Measurements from ENCODE around the gene CCDC184. TPM values are rescaled to one million over a fixed set of nuclear protein-coding genes. Genes with fewer than 3 reads are reported as not detected.

Gene CCDC184
- total RNA-seq, 1 experiment from 2014 or later: 1.4 TPM

DNA sequence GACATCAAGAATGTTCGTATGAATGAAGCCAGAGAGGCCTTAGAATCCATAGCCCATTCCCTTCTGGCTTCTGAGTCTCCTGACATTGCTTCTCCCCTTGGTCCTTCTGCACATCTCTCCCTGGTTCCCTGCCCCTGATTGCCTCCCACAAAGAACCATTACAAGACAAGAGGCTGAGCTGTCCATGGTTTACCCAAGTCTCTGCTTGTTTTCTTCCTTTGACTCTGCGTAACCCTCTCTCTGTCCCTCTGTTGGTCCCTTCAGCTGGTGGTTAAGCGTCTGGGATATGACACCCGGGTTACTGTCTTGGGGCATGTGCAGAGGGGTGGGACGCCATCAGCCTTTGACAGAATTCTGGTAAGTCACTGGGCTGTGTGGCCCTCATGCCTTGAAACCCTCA, 48.4 kb upstream of the CCDC184 start (continued):
- TF ChIP-seq, protein P1, sequence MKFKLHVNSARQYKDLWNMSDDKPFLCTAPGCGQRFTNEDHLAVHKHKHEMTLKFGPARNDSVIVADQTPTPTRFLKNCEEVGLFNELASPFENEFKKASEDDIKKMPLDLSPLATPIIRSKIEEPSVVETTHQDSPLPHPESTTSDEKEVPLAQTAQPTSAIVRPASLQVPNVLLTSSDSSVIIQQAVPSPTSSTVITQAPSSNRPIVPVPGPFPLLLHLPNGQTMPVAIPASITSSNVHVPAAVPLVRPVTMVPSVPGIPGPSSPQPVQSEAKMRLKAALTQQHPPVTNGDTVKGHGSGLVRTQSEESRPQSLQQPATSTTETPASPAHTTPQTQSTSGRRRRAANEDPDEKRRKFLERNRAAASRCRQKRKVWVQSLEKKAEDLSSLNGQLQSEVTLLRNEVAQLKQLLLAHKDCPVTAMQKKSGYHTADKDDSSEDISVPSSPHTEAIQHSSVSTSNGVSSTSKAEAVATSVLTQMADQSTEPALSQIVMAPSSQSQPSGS (CRISPR knock-in tag; IDR thresholded peaks at IDR 0.05; ENCODE audit: borderline replicate concordance, low read depth): no peak
- TF ChIP-seq CBFB (CRISPR knock-in tag; IDR thresholded peaks at IDR 0.05; ENCODE audit: low read depth) (no peak), SP1 (CRISPR knock-in tag; conservative IDR thresholded peaks at IDR 0.05) (no peak), ELF4 (CRISPR knock-in tag; IDR thresholded peaks at IDR 0.05; ENCODE audit: low read depth) (no peak), JAZF1 (CRISPR knock-in tag; IDR thresholded peaks at IDR 0.05) (no peak), KAT7 (CRISPR knock-in tag; IDR thresholded peaks at IDR 0.05; ENCODE audit: borderline replicate concordance) (no peak), MXD4 (CRISPR knock-in tag; IDR thresholded peaks at IDR 0.05; ENCODE audit: borderline replicate concordance) (no peak)
- TF ChIP-seq, protein P2, sequence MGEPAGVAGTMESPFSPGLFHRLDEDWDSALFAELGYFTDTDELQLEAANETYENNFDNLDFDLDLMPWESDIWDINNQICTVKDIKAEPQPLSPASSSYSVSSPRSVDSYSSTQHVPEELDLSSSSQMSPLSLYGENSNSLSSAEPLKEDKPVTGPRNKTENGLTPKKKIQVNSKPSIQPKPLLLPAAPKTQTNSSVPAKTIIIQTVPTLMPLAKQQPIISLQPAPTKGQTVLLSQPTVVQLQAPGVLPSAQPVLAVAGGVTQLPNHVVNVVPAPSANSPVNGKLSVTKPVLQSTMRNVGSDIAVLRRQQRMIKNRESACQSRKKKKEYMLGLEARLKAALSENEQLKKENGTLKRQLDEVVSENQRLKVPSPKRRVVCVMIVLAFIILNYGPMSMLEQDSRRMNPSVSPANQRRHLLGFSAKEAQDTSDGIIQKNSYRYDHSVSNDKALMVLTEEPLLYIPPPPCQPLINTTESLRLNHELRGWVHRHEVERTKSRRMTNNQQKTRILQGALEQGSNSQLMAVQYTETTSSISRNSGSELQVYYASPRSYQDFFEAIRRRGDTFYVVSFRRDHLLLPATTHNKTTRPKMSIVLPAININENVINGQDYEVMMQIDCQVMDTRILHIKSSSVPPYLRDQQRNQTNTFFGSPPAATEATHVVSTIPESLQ (CRISPR knock-in tag; IDR thresholded peaks at IDR 0.05): no peak
- TF ChIP-seq, protein P3, sequence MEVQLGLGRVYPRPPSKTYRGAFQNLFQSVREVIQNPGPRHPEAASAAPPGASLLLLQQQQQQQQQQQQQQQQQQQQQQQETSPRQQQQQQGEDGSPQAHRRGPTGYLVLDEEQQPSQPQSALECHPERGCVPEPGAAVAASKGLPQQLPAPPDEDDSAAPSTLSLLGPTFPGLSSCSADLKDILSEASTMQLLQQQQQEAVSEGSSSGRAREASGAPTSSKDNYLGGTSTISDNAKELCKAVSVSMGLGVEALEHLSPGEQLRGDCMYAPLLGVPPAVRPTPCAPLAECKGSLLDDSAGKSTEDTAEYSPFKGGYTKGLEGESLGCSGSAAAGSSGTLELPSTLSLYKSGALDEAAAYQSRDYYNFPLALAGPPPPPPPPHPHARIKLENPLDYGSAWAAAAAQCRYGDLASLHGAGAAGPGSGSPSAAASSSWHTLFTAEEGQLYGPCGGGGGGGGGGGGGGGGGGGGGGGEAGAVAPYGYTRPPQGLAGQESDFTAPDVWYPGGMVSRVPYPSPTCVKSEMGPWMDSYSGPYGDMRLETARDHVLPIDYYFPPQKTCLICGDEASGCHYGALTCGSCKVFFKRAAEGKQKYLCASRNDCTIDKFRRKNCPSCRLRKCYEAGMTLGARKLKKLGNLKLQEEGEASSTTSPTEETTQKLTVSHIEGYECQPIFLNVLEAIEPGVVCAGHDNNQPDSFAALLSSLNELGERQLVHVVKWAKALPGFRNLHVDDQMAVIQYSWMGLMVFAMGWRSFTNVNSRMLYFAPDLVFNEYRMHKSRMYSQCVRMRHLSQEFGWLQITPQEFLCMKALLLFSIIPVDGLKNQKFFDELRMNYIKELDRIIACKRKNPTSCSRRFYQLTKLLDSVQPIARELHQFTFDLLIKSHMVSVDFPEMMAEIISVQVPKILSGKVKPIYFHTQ (CRISPR knock-in tag; IDR thresholded peaks at IDR 0.05): no peak

DNA sequence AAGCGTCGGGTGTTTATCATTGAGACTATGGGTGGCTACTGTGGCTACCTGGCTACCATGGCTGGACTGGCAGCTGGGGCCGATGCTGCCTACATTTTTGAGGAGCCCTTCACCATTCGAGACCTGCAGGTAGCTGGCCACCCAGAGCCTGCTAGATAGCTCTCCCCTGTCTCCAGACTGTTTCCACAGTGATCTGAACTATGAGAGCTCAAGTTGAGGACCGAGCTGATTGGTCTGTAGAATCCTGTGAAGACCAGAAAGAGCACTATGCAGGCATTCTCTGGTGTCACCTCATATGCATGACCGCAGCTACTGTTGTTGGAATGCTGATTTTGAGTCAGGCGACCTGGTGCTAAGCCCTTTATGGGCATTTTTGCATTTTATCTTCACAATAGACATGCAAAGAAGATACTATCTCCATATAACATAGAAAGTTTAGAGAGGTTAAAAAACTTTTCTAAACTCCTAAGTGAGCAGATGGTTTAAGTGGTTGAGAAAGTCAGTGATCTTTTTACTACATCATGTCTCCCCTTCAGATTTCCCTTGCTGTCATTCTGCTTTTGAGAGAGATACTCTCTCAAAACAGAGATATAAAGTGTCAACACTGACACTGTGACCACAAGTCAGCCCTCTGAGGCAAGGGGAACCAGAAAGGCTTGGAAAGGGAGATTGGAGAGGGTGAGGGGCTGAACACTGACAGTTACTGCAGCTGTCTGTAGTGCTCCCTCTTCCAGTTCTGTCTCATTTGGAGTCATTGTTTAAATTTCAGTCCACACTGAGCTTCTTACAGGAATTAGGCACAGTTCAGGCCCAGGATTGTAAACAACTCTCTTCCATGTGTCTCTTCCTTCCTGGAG, 40.4 kb upstream of the CCDC184 start:
- H3K27me3 Mint-ChIP-seq (ENCODE audit: low read depth): no peaks in the 10 kb centered on the region
- ATAC-seq (peak; percentile 92), DNase-seq (ENCODE audit: low spot score) (peak; percentile 16)
- ChIA-PET POLR2A (interaction anchor here (1.0 to 1.6 kb wide), 3 partner anchors 13 to 40 kb away, joined by 3 to 5 read pairs (median 3); no protein-coding TSS in a partner anchor), CTCF (interaction anchor here (0.7 to 2.5 kb wide), 13 partner anchors 14 to 475 kb away, joined by 3 to 21 read pairs (median 4); partner anchors contain the start of genes ASB8, CCDC184, PFKM and SENP1)
- peak overlapping the region; percentile 29 for H3K4me3 Mint-ChIP-seq
- peak overlapping the region; percentile 95 for H3K27ac Mint-ChIP-seq
- TF ChIP-seq ESRRA (CRISPR knock-in tag; IDR thresholded peaks at IDR 0.05; ENCODE audit: borderline replicate concordance) (no peak), JUN (CRISPR knock-in tag; IDR thresholded peaks at IDR 0.05) (no peak), TEAD1 (CRISPR knock-in tag; IDR thresholded peaks at IDR 0.05) (peak; percentile 74; the same call in 1 of the 2 replicates), FOXP1 (CRISPR knock-in tag; IDR thresholded peaks at IDR 0.05; ENCODE audit: borderline replicate concordance) (no peak), ZNF138 (CRISPR knock-in tag; conservative IDR thresholded peaks at IDR 0.05) (no peak), TCF7 (CRISPR knock-in tag; IDR thresholded peaks at IDR 0.05; ENCODE audit: low read depth) (no peak)
- TF ChIP-seq, protein P4, sequence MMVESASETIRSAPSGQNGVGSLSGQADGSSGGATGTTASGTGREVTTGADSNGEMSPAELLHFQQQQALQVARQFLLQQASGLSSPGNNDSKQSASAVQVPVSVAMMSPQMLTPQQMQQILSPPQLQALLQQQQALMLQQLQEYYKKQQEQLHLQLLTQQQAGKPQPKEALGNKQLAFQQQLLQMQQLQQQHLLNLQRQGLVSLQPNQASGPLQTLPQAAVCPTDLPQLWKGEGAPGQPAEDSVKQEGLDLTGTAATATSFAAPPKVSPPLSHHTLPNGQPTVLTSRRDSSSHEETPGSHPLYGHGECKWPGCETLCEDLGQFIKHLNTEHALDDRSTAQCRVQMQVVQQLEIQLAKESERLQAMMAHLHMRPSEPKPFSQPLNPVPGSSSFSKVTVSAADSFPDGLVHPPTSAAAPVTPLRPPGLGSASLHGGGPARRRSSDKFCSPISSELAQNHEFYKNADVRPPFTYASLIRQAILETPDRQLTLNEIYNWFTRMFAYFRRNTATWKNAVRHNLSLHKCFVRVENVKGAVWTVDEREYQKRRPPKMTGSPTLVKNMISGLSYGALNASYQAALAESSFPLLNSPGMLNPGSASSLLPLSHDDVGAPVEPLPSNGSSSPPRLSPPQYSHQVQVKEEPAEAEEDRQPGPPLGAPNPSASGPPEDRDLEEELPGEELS (CRISPR knock-in tag; IDR thresholded peaks at IDR 0.05): no peak
- no peaks in the 10 kb centered on the region for H3K9me3 Mint-ChIP-seq
- peaks cover 42% of the 10 kb centered on the region for H3K4me1 Mint-ChIP-seq
- H3K36me3 Mint-ChIP-seq: peaks cover 75% of the 10 kb centered on the region

Measured in WTC11 (cell line).